ENCODE data around the gene MAP1LC3B2.
"Not testable (repeated sequence)": the region's sequence is repeated elsewhere in the genome, so short reads cannot be mapped to it uniquely, and the experiment has no call there.

The MAP1LC3B2 gene

DNA sequence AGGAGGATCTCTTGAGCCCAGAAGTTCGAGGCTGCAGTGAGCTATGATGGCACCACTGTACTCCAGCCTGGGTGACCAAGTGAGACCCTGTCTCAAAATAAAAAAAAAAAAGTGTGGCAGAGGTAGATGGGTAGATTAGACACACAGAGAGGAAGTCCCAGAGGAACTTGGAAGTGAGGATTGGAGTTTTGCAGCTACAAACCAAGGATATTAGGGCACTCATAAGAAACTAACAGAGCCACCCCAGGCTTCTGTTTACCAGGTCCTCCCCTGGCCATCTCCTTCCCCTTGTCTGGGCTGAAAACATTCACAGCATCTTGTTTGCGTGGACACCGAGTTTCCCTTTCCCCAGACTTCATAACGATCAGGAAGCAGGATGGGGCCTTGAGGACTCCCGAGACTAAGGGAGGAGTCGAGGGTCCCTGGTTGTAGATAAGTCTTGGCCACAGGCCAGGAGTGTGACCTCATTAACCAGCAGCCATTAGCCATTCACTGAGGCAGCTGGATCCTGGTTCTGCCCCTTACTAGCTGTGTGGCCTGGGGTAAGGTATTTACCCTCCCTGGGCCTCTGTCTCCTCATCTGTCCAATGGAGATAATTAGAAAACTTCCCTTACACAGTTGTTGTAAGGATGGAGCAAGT is 2.1 kb downstream of the MAP1LC3B2 start:
- no peak for DNase-seq (ENCODE audit: low read depth)

DNA sequence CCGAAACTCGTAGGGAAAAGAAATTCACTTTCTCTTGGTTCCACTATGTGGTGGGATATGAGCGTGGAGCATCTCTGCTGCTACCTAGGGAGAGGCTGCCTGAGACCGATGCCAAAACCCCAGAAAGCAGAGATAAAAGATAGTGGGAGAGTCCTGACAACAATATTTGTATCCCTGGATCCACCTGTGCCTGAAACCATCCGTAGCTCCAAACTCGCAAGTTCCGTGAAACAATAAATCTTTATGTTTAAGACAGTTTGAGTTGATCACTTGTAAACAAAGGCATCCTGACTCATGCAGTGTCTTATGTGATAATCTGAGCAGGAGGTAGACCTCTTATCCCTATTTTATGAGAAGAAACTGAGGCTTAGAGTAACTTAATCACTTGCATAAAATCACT is 2.9 kb downstream of the MAP1LC3B2 start:
- no peak for DNase-seq (ENCODE audit: low read depth)

DNA sequence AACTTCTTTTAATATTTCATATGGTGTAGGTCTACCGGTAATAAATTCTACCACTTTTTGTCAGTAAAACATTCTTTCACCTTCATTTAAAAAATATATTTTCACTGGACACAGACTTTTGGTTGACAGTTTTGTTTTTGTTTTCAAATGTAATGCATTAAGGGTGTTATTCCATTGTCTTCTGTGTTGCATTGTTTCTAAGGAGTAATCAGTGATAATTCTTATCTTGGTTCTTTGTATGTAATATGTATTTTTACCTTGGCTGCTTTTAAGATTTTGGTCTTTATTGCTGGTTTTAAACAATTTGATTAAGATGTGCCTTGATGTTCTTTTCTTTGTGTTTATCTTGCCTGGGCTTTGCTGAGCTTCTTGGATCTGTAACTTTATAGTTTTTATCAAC is 4.1 kb downstream of the MAP1LC3B2 start:
- no peak for DNase-seq (ENCODE audit: low read depth)

DNA sequence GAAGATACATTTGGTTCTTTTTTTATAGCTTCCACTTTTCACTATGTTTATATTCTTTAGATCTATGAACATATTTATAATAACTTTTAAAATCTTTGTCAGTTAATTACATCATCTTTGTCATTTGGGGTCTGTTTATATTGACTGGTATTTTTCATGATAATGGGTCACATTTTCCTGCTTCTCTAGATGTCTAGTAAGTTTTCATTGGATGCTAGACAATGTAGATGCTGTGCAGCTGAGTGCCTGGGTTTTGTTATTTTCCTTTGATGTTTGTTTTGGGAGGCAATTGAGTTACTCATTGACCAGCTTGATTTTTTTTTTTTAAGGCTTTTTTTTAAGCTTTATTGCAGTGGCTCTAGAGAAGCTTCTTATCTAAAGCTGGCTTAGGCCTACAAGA is 4.9 kb downstream of the MAP1LC3B2 start:
- no peak for DNase-seq (ENCODE audit: low read depth)

DNA sequence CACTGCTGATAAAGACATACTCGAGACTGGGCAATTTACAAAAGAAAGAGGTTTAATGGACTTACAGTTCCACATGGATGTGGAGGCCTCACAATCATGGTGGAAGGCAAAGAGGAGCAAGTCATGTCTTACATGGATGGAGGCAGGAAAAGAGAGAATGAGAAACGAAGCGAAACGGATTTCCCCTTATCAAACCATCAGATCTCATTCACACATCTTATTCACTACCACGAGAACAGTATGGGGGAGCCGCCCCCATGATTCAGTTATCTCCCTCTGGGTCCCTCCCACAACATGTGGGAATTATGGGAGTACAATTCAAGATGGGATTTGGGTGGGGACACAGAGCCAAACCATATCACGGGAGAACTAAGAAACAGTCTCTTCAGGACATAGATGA is 6.0 kb downstream of the MAP1LC3B2 start:
- DNase-seq (ENCODE audit: low read depth) = not testable (repeated sequence)

DNA sequence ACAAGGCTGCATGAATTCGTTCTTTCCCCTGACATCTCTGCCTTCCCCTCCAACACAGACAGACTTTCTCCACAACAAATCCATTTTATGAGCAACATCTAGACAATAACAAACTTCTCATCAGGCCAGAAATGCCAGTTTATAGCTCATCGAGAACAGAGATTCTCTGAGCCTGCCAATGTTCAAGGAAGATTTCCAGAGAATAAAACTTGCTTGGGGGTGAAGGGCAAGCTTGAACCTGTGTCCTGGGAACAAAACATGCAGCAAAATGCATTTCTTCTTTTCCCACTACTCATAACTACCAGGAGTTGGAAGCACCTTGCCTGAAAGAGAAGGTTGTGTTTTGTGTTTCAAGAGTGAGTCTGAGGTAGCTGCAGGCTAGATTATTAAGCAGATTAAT is 6.8 kb downstream of the MAP1LC3B2 start:
- DNase-seq (ENCODE audit: low read depth) = no peak

DNA sequence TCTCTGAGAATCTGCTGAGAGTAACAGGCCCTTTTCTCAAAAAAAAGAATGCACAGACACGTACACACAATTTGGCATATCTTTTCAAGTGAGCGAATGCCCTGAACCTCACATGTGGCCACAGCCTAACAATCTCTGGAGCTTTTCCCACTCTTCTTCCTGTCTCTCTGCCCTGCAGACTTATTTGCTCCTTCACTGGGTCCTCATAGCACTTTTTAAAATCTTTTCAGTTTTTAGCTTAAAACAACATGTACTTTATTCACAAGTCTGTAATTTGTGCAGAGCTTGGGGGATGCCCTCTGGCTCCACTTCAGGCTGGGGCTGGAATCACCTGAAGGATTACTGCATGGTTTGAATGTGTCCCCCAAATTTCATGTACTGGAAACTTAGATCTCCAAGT is 9.0 kb downstream of the MAP1LC3B2 start:
- no peak for DNase-seq (ENCODE audit: low read depth)

DNA sequence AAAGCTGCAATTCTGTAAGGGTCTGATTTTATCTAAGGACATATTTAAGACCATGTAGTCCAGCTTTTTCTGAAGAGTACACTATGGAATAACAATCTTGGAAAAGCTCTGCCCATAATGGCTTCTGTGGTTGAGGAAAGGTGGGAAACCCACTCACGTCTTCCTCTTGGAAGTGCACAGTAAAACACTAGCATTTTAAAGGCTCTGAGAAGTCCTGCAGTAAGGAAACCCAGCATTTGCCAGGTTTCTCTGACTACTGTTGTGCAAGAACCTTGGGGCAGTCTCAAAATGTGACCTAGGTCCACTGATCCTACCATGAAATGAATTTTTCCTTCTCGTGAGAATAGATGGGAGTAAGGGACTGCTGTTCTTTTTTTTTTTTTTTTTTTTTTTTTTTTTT is 11.9 kb downstream of the MAP1LC3B2 start:
- DNase-seq (ENCODE audit: low read depth) = no peak

DNA sequence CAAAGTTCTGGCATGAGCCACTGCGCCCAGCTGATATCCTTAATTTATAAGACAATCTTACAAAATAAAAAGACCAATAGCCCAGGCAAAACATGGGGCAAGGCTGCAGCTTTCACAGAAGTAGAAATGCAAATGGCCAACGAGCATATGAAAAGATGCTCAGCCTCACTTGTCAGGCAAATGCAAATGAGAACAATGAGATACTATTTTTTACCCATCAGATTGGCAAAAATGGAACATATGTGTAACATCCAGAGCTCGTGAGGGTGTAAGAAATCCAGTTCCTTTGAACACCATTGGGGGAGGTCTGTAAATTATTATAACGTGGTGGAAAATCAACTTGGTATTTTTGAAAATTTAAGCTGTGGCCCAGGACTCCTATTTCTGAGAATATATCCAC is 14.6 kb downstream of the MAP1LC3B2 start:
- DNase-seq (ENCODE audit: low read depth) = no peak

DNA sequence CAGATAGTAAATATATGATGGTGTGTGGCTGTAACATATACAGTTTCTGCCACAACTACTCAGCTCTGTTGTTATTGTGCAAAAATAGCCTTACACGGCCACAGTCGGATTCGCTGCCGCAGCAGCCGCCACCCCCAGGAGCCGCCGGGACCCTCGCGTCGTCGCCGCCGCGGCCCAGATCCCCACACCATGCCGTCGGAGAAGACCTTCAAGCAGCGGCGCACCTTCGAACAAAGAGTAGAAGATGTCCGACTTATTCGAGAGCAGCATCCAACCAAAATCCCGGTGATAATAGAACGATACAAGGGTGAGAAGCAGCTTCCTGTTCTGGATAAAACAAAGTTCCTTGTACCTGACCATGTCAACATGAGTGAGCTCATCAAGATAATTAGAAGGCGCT is 16.6 kb downstream of the MAP1LC3B2 start:
- not testable (repeated sequence) for DNase-seq (ENCODE audit: low read depth)

DNA sequence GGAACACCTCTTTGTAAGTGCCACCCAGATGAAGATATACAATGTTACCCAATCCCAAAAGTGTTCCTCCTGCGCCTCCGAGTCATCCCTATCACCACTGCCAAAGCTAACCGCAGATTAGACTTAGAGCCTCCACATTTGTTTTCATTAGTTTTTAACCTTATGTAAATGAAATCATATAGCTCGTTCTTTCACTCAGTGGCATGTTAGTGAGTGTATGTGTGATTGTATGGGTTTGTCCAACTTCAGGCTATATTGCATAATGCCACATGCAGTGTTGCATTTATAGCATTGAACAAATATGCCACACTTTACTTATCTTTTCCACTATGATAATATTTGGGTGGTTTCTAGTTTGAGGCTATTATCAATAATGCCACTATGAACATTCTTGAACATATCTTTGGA is 18.0 kb downstream of the MAP1LC3B2 start:
- DNase-seq (ENCODE audit: low read depth) = no peak

DNA sequence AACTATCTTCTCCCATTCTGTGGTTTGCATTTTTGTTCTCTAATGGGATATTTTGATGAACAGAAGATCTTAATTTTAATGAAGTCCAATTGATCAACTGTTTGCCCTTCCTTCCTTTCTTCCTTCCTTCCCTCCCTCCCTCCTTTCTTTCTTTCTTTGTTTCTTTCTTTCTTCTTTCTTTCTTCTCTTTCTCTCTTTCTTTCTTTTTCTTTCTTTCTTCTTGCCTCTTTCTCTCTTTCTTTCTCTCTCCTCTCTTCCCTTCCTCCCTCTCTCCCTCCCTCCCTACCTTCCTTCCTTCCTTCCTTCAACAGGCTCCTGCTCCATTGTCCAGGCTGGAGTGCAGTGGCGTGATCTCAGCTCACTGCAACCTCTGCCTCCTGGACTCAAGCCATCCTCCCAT is 18.9 kb downstream of the MAP1LC3B2 start:
- DNase-seq (ENCODE audit: low read depth) = no peak

DNA sequence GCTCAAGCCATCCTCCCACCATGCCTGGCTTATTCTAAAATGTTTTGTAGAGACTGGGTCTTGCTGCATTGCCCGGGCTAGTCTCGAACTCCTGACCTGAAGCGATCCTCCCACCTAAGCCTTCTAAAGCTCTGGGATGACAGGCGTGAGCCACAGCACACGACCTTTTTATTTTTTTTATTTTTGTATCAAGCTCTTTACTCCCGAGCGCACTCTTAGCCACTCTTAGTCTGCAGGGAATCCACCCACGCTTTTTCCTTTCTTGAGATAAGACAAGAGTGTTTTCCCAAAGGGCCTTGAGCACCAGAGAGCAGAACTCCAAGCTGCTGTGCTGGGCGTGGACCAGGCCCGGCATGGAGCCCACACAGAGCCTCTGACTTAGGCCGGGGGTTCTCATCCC is 23.4 kb downstream of the MAP1LC3B2 start:
- DNase-seq (ENCODE audit: low read depth) = peak; percentile 21

DNA sequence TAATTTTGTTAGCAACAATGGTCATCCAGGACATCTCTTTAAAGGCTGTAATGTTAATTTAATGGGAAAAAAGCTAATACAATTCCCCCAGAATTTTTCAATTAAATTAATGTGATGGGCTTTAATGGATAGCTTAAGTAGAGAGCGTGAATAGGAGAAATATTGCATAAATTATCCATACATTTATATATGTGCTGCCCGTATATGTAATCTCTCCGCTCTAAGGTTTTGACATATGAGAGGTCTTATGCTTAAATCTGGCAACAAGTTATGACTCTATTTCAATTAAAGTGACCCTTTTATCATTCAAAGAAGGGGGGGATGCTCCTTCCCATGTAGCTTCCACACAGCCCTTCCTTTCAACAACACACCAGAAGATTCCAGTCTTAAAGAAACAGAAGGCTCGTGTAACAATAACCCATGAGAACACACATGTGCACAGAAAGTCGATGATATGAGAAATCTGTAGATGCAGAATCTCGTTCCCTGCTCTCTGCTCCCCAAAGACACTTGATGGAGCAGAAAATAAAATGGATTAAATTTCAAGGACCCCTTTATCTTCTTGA is 24.0 kb downstream of the MAP1LC3B2 start:
- DNase-seq (ENCODE audit: low read depth) = no peak

DNA sequence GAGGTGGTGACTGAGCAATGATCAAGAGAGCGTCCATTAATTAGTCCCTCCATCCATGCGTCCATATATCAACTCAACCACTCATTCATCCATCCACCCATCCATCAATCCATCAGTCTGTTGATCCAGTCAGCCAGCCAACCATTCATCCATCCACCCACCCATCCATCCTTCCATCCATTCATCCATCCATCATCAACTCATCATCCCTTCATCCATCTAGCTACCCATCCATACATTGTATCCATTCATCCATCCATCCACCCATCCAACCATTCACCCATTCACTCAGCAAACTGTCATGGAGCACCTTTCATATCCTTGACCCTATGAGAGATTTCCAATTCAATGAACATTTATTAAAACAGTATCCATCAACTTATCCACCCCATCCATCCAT is 28.1 kb downstream of the MAP1LC3B2 start:
- no peak for DNase-seq (ENCODE audit: low read depth)

DNA sequence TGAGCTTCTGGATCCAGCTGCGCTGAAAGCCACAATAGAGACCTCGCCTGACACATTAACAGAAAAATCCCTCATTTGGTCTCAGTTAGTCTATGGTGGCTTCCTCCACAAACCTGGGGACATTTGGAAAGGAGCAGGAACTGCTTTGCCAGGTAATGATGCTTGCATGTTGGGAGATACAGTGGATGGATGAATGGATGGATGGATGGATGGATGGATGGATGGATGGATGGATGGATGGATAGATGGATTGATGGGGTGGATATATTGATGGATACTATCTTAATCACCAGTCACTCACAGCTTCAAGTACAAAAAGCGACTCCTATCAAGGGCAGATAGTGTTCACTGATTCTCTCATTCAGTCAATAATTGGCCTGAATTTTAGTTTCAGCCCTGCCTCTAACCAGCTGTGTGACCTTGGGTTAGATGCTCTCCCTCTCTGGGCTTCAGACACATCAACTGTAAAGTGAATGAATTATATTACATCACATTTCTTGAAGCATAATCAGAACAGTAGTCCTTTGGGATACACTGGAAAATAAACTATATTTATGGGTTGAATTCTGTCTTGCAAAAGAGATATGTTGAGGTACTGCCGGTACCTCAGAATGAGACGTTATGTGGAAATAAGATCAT is 29.3 kb downstream of the MAP1LC3B2 start:
- no peak for DNase-seq (ENCODE audit: low read depth)

DNA sequence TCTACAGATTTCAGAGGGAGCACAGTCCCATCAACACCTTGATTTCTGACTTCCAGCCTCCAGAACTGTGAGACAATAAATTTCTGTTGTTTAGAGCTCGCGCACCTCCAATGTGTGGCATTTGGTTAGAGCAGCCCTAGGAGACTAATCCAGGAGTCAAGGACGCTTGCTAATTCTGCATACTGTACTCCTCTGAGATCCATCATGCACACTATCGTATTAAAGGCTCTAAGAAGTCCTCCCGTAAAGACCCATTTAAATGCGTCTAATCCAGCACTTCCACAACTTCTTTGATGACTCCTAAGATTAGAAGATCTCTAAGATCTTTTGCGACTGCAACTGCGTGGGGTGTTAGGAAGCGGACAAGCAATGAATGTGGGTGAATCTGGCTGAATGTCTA is 30.4 kb downstream of the MAP1LC3B2 start:
- no peak for DNase-seq (ENCODE audit: low read depth)

DNA sequence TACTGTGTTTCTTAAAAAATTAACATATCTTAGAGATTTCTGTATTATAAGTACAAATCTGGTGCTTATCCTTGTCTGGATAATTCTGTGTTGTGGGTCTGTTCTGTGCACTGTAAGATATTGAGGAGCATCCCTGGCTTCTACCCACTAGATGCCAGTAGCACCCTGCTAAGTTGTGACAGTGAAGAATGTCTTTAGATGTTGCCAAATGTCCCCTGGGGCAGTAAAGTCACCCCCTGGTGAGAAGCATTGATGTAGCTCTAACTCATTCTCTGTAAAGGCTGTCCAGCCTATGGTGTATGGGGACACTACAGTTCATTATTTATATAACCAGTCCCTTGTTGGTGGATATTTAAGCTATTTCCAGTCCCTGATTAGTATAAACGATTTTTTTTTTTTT is 31.4 kb downstream of the MAP1LC3B2 start:
- DNase-seq (ENCODE audit: low read depth) = no peak

DNA sequence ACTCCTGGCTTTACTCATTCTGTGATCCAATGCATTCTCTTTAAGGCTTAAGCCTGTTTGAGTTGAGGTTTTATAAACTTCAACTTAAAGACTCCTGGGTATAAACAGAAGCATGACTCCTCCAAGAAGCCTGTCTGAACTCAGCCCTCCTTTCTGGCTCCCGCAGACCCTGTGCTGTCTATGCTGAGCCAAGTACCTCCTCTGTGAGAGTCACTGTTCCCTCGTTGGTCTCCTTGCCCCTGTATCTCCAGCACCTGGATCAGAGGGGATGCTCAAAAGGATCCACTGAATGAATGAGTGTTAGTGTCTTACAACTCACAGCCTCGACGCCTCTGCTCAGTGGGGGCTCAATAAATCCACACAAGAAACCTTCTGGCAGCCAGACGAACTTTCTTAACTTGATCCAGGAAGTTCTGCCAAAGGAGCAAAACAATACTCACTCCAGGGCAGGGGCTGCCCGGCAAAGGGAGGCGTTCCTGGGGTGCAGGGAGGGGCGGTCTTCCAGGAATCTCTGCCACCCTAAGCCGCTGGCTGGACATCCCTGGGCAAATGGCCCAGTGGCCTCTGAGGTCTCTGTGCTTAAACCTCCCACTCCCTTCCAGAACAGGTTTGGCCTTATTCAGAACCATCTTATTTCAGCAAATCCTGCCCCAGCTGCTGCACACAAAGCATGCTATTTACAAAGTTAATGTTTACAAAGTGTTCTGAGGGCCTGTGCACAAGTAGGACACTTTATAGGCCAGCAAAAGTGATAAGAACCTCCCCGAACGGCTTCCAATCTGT is 32.9 kb downstream of the MAP1LC3B2 start:
- DNase-seq (ENCODE audit: low read depth) = no peak

DNA sequence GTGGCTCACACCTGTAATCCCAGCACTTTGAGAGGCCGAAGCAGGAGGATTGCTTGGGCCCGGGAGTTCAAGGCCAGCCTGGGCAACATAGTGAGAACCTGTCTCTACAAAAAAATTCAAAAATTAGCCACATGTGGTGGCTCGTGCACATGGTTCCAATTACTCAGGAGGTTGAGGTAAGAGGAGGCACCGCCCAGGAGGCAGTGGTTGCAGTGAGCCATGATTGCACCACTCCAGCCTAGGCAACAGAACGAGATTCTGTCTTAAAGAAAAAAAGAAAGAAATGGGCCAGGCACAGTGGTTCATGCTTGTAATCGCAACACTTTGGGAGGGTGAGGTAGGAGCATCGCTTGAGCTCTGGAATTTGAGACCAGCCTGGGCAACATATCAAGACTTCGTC is 33.5 kb downstream of the MAP1LC3B2 start:
- no peak for DNase-seq (ENCODE audit: low read depth)

DNA sequence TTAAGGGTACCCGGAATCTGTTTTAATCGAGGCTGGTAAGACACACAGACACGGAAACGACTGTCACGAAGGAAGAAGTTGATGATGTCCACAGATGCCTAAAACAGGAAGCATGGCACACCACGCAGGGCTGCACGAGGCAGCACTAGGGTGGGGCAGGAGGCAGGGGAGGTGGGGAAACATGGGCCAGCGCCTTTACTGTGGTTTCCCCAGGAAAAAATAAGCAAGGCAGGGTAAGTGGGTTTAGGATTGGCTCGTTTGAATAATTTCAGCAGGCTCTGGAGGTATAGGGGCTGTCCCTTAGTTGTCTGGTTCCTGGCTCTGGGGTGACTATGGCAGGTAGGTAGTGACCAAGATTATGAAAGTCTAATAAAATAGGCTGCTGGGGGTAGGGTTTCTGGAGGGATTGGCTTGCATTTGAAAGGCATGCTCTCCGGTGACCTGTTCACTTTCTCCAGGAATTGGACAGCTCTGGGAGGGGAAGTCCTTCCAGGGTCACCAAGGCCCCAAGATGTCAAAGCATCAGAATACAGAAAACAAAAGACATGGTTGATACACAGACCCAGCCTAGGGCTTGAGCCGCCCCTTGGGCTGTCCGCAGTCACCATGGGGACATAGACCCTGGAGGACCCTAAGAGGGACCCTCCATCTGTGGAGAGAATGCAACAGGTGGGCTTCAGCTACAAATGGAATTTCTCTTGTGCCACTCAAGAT is 35.3 kb downstream of the MAP1LC3B2 start:
- DNase-seq (ENCODE audit: low read depth) = no peak

DNA sequence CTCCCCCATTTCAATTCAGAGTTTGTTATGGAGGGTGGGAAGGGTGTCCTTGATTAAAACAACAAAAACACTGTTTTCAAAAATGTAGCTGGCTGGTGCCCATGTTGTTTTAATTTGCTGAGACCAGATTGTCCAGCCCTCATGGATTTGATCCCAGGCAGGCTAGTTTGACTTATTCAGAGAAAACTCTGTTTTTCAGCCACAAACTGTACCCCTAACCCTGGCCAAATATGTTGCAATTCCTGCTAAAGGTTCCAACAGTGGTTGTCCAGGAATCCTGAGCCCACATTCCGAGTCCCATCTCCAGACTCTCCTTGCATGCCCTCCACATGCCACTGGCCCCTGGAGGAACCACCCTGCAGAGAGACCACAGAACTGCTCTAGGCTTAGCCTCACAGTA is 36.0 kb downstream of the MAP1LC3B2 start:
- peak; percentile 63 for DNase-seq (ENCODE audit: low read depth)
